ENCODE results near the gene SPACA7. TPM values are rescaled to one million over a fixed set of nuclear protein-coding genes. Genes with fewer than 3 reads are reported as not detected.

The SPACA7 gene
- total RNA-seq, 2 donors from 2014 or later, result not detected

- no peak for DNase-seq (ENCODE audit: low spot score)
- Histone ChIP-seq H3K4me1 (no peaks in the 10 kb centered on the region), H3K27ac (no peak overlapping the region), H3K27me3 (peaks cover 0 to 4% of the 10 kb centered on the region in 2 donors), H3K9me3 (peaks cover 0 to 24% of the 10 kb centered on the region in 2 donors), H3K36me3 (no peaks in the 10 kb centered on the region), H3K4me3 (no peak overlapping the region)
- no peak for TF ChIP-seq CTCF (IDR thresholded peaks at IDR 0.05)
Observed at GRCh38 chr13:112341446-112341845, 34.7 kb upstream of the SPACA7 start.

GRCh38 chr13:112341976-112342735, 34.0 kb upstream of the SPACA7 start:
- H3K9me3 ChIP-seq, result peaks cover 0 to 17% of the 10 kb centered on the region in 2 donors
- no peak overlapping the region for H3K27ac ChIP-seq
- peaks cover 0 to 4% of the 10 kb centered on the region in 2 donors for H3K27me3 ChIP-seq
- no peak for DNase-seq (ENCODE audit: low spot score)
- TF ChIP-seq CTCF (IDR thresholded peaks at IDR 0.05), result no peak
- H3K36me3 ChIP-seq, result no peaks in the 10 kb centered on the region
- H3K4me1 ChIP-seq, result no peaks in the 10 kb centered on the region
- no peak overlapping the region for H3K4me3 ChIP-seq

DNA sequence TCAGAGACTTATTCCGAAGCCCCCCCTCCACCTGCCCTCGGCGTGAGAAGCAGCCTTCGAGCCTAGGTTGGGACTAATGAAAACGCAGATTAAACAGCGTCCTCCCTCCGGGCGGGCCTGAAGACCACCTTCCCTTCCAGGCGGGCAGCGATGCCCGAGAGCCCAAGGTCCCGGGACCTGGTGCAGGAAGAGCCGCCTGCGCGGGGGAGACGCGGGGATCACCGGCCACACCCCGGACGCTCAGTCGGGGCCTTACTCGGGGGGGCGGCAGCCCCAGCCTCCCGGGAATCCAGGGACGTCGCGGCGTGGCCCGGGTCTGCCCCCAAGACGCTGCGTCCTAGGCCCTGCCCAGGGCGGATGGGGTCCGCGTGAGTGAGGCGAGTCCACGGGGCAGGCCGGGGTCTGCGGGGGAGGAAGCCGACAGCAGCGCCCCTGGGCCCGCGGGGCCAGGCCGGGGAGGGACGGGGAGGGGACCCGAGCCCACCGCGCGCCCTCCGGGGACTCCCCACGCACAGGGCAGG, 33.3 kb upstream of the SPACA7 start:
- no peaks in the 10 kb centered on the region for H3K4me1 ChIP-seq
- no peak overlapping the region for H3K4me3 ChIP-seq
- TF ChIP-seq CTCF (IDR thresholded peaks at IDR 0.05), result no peak
- H3K36me3 ChIP-seq, result no peaks in the 10 kb centered on the region
- peaks cover 0 to 10% of the 10 kb centered on the region in 2 donors for H3K9me3 ChIP-seq
- H3K27ac ChIP-seq, result no peak overlapping the region
- no peak for DNase-seq (ENCODE audit: low spot score)
- H3K27me3 ChIP-seq, result peaks cover 0 to 4% of the 10 kb centered on the region in 2 donors

- H3K27me3 ChIP-seq, result peaks cover 0 to 4% of the 10 kb centered on the region in 2 donors
- H3K9me3 ChIP-seq, result peaks cover 0 to 4% of the 10 kb centered on the region in 2 donors
- no peaks in the 10 kb centered on the region for H3K4me1 ChIP-seq
- no peak overlapping the region for H3K4me3 ChIP-seq
- no peak for DNase-seq (ENCODE audit: low spot score)
- no peaks in the 10 kb centered on the region for H3K36me3 ChIP-seq
- no peak for TF ChIP-seq CTCF (IDR thresholded peaks at IDR 0.05)
- no peak overlapping the region for H3K27ac ChIP-seq
Observed at GRCh38 chr13:112343591-112343990, 32.6 kb upstream of the SPACA7 start.

- Histone ChIP-seq H3K9me3 (no peaks in the 10 kb centered on the region), H3K27ac (no peak overlapping the region), H3K4me1 (no peaks in the 10 kb centered on the region), H3K4me3 (no peak overlapping the region), H3K36me3 (no peaks in the 10 kb centered on the region), H3K27me3 (peaks cover 0 to 4% of the 10 kb centered on the region in 2 donors)
- no peak for DNase-seq (ENCODE audit: low spot score)
- no peak for TF ChIP-seq CTCF (IDR thresholded peaks at IDR 0.05)
Observed at GRCh38 chr13:112345826-112346172, 30.4 kb upstream of the SPACA7 start.
